IPS DF 6.9 (cell line): Measurements from ENCODE around the gene JCAD.

Source experiments
- DNase-seq: peaks from one replicate; pipeline ENCODE4 v3.0.0-alpha.2; 2013; ENCODE audit warnings: low read depth, low spot score
- H3K27ac ChIP-seq: one replicate; pipeline ENCODE4 v1.5.1; 2013; ENCODE audit warnings: low read length, control low read depth
- H3K27me3 ChIP-seq: 2 replicates; pipeline ENCODE4 v1.6.1; 2013; ENCODE audit warnings: mild to moderate bottlenecking, low read length; ENCODE audit not compliant: control insufficient read depth, insufficient read depth
- H3K36me3 ChIP-seq: 2 replicates; pipeline ENCODE4 v1.6.1; 2013; ENCODE audit warnings: low read length; ENCODE audit not compliant: control insufficient read depth, insufficient read depth
- H3K4me1 ChIP-seq: 2 replicates; pipeline ENCODE4 v1.6.1; 2013; ENCODE audit warnings: low read length; ENCODE audit not compliant: control insufficient read depth, insufficient read depth
- H3K4me3 ChIP-seq: 2 replicates; pipeline ENCODE4 v1.5.1; 2013; ENCODE audit warnings: mild to moderate bottlenecking, low read length
- H3K9me3 ChIP-seq: 2 replicates; pipeline ENCODE4 v1.6.1; 2013; ENCODE audit warnings: low read length, inconsistent platforms; ENCODE audit not compliant: control insufficient read depth, insufficient read depth
- WGBS: extraction: QIAGEN DNeasy Blood & Tissue Kit; methylation state at CpG from one replicate; pipeline ENCODE4 v1.1.7; 2013; ENCODE audit warnings: mixed read lengths, missing lambda C conversion rate; ENCODE audit not compliant: insufficient read length, insufficient coverage; 5-methylcytosine and 5-hydroxymethylcytosine counted together

Gene JCAD

GRCh38 chr10:30036811-30037210 is 22.6 kb downstream of the JCAD start:
- Histone ChIP-seq H3K9me3 (no peaks in the 10 kb centered on the region), H3K27ac (no peak overlapping the region), H3K36me3 (no peaks in the 10 kb centered on the region), H3K4me3 (no peak overlapping the region), H3K27me3 (no peaks in the 10 kb centered on the region), H3K4me1 (no peaks in the 10 kb centered on the region)
- no peak for DNase-seq
- WGBS, result no CpG with 5 or more reads among the region's 8 CpGs

DNA sequence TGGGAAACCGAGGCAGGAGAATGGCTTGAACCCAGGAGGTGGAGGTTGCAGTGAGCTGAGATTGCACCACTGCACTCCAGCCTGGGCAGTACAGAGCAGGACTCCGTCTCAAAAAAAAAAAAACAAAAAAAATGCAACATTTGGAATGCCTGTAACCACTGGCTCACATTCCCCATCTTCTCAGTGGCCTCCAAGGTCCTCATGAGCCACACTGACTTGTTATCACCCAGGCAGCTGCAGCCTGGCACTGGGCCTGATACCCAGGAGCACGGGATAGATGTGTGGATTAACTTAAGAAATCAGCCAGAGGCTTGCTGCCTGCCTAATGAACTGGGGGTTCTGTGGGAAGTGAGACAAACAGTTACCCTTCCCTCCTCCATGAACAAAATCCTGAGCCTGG is 23.0 kb downstream of the JCAD start:
- H3K27me3 ChIP-seq, result no peaks in the 10 kb centered on the region
- no peak overlapping the region for H3K27ac ChIP-seq
- H3K36me3 ChIP-seq, result no peaks in the 10 kb centered on the region
- H3K9me3 ChIP-seq, result no peaks in the 10 kb centered on the region
- no peak overlapping the region for H3K4me3 ChIP-seq
- H3K4me1 ChIP-seq, result no peaks in the 10 kb centered on the region
- no CpG with 5 or more reads among the region's 3 CpGs for WGBS
- no peak for DNase-seq

DNA sequence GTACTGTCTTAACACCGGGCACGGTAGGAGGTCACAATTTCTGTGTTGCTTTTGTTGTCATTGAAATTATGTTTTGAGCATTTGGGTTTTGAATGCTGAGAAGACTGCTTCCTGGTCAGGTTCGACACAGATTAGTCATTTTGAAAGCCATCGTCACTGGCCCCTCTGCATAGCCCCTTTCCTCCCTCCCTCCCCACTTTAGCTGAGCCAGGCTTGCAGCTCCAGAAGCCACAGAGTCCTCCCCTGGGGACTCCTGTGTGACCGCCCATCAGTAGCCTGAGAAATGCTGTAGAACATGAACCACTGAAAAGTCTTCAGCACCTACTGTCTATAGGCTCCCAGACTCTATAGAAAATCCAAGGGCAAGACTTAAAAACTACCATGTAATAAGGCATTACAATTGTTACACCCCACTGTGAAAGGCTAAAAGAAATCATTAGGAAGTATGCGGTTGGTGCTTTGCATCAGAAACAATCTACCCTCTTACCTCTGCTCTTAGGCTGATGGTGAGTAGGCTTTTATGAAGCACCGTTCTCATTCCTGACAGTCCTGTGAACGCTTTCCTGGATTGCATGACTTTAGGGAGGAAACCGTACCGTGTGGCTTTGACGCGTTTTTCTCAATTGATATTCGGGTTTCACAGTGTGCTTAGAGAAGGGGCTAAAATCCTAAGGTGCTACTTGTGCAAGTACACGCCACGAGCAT is 24.8 kb downstream of the JCAD start:
- H3K9me3 ChIP-seq, result no peaks in the 10 kb centered on the region
- no peak overlapping the region for H3K4me3 ChIP-seq
- H3K27me3 ChIP-seq, result no peaks in the 10 kb centered on the region
- no CpG with 5 or more reads among the region's 15 CpGs for WGBS
- H3K27ac ChIP-seq, result no peak overlapping the region
- DNase-seq, result no peak
- no peaks in the 10 kb centered on the region for H3K4me1 ChIP-seq
- no peaks in the 10 kb centered on the region for H3K36me3 ChIP-seq

DNA sequence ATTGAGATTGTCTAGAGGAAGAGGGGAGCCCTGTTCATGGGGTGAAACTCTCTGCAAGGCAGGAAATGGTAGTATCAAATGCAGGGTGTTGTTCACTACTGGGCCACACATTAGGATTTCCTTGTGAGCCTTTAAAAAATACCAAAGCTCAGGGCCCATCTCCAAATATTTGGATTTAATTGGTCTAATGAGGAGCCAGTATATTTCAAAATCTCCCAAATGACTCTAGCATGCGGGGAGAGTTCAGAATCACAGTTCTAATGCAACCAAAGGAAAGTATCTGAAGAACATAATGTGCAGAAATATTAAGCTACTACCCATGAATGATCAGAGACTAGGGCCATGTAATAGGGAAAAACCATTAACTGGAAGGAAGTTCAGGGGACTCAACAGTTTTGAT is 27.3 kb downstream of the JCAD start:
- Histone ChIP-seq H3K36me3 (no peaks in the 10 kb centered on the region), H3K4me3 (no peak overlapping the region), H3K9me3 (no peaks in the 10 kb centered on the region), H3K27ac (no peak overlapping the region), H3K4me1 (0 out of 2 replicates have a peak, but pooled peaks cover 1% of the 10 kb centered on the region), H3K27me3 (no peaks in the 10 kb centered on the region)
- no peak for DNase-seq
- no CpG with 5 or more reads among the region's 1 CpG for WGBS

DNA sequence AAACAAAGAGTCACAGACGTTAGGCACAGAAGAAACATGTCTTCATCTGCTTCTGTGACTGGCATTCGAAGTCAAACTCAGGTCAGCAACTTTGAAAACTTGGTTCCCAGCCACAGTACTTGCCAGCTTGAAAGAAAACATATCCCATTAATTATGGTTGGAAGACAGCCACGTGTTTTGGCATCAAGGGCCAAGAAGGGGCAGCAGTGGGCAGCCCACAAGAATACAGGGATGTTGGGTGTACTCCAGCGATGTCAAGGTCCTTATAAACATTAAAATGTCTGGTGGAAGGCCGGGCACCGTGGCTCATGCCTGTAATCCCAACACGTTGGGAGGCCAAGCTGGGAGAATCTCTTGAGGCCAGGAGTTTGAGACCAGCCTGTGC is 29.5 kb downstream of the JCAD start:
- DNase-seq, result no peak
- 0 out of 2 replicates have a peak, but pooled peaks cover 1% of the 10 kb centered on the region for H3K4me1 ChIP-seq
- no peaks in the 10 kb centered on the region for H3K27me3 ChIP-seq
- H3K27ac ChIP-seq, result no peak overlapping the region
- H3K9me3 ChIP-seq, result no peaks in the 10 kb centered on the region
- H3K36me3 ChIP-seq, result no peaks in the 10 kb centered on the region
- H3K4me3 ChIP-seq, result no peak overlapping the region
- no CpG with 5 or more reads among the region's 7 CpGs for WGBS

DNA sequence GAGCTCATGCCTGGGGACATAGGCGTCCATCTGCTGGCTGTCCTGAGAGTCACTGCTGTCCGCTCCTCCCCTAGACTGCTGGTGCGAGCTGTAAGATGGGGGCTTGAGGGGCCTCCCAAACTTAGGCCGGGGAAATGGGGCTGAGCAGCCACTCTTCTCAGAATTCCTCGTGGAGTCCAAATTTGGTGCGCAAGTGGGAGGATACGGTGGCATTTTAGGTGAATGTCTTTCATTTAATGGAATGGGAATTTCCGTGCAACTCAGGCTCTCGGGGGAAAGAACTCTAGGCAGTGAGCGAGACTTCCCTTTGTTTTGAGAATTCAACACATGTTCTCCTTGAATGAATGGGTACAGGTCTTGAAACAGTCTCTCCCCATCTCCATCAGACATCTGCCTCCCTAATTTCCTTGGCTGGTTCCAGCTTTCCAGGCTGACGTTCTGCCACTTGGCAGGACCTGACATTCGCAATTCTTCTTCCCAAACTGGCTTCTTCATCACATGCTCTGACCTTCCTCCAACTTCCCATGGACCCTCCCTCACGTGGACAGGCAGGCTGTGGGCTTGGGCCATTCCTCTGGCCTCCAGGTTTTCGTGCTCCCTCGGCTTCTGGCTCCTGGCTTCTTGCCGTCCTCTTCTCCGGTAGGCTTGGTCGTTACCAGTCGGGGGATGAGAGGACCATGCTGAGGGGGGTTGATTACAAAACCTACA is 30.1 kb downstream of the JCAD start:
- no peak overlapping the region for H3K27ac ChIP-seq
- no CpG with 5 or more reads among the region's 19 CpGs for WGBS
- no peaks in the 10 kb centered on the region for H3K36me3 ChIP-seq
- no peaks in the 10 kb centered on the region for H3K9me3 ChIP-seq
- 0 out of 2 replicates have a peak, but pooled peaks cover 1% of the 10 kb centered on the region for H3K4me1 ChIP-seq
- no peaks in the 10 kb centered on the region for H3K27me3 ChIP-seq
- H3K4me3 ChIP-seq, result no peak overlapping the region
- DNase-seq, result no peak

DNA sequence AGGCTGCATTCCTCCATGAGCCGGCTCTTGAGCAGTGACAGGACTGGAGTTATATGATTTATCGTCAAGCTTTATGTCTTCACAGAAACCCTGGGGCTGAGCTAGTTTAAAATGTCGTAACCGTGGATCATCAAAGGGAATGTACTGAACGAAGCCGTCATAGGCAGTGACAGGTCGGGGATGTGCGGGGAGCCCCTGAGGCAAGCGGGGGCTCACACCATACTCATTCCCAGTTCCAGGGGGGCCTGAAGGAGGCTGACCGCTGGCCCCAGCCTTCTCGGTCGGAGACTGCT is 30.7 kb downstream of the JCAD start:
- Histone ChIP-seq H3K27ac (no peak overlapping the region), H3K4me3 (no peak overlapping the region), H3K4me1 (0 out of 2 replicates have a peak, but pooled peaks cover 1% of the 10 kb centered on the region), H3K27me3 (no peaks in the 10 kb centered on the region), H3K36me3 (no peaks in the 10 kb centered on the region), H3K9me3 (no peaks in the 10 kb centered on the region)
- no CpG with 5 or more reads among the region's 12 CpGs for WGBS
- no peak for DNase-seq

DNA sequence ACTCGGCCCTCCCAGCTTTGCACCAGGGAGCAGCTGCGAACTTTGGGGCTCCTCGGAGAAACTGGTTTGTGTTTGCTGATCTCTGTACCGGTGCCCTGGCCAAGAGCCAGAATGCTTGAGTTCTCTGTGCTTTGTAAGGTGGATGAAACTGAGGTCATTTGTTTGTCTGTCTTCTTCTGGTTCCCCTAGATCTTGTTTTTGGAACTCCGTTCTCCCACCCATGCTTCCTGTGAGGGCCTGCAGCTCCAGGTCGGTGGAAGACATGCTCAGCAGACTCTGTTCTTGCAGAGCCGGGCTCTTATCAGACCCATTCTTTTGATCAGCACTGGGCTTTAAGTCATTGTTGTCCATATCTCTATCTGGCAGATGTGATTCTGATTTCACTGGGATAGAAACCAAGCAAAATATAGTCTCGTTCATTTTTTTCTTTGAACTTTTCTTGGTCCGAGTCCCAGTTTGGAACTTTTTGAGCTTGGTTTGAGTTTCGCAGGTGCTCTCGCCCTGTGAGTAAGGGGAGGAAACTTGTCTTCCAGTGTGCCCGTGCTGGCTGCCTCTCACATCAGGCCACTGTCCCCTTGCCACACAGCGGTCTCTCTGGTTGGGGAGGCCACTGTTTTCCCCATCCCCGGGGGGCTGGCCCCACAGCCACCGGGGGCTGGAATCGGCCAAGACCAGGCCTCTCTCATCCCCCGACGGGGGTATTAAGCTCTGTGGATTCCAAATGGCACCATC is 31.2 kb downstream of the JCAD start:
- H3K9me3 ChIP-seq, result no peaks in the 10 kb centered on the region
- WGBS, result no CpG with 5 or more reads among the region's 18 CpGs
- H3K36me3 ChIP-seq, result no peaks in the 10 kb centered on the region
- no peak for DNase-seq
- 0 out of 2 replicates have a peak, but pooled peaks cover 1% of the 10 kb centered on the region for H3K4me1 ChIP-seq
- no peak overlapping the region for H3K27ac ChIP-seq
- H3K27me3 ChIP-seq, result no peaks in the 10 kb centered on the region
- H3K4me3 ChIP-seq, result no peak overlapping the region

DNA sequence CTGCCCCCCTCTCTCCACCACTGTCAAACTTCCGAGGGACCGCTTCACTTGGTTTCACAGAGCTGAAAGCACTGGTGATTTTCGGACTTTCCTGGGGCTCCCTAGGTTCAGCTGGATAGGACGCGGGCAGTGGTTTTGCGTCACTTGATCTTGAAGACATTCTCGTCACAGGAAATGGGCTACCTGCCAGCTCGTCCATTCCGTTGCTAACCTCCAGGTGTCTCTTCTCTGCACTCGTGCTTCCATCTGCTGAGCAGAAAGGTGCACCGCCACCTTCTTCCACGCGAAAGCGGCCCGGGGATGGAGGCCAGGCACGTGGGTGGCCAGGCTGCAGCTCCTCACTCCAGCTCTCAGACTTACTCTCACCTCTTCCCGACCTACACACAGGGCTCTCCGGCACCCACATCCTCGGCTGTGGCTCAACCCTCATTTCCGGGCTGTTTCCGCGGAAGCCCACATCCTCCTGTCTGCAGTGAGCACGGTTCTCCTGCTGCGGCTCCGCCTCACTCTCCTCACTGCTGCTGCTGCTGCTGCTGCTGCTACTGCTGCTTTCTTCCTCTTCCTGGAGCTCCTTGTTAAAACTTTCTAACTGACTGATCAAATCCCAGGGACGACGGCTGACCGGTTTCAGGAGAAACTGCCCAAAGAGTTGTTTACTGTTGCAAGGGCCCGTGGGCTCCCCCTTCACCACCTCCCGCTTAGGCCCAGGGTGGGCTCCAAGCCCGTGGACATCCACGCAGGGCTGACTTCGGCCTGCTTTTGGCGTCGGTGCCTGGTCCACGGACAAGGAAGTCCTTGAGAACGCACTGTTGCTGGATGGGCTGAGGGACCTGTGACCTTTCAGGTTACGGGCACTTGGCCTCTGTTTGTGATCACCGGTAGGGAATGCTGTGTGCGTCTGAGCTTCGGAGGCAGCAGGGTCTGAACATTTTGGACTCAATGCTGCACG is 32.1 kb downstream of the JCAD start:
- no peak overlapping the region for H3K27ac ChIP-seq
- no CpG with 5 or more reads among the region's 42 CpGs for WGBS

DNA sequence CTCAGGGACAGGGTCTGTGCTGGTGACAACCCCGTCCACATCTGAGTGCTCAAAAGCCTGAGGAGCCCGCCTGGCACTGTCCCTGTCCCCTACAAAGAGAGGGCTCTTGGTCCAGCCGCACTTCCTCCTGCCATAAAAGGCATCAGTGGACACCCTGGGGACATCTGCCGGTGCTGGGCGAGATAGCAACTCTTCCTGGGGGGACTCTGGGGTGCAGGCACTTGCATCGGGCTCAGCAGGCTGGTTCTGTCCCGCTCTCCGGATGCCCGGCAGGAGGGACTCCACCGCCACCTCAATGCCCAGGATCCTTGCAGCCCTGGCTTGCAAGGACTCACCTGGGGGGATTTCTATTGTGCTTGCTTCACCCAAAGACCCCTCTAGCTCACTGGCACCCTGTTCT is 32.8 kb downstream of the JCAD start:
- Histone ChIP-seq H3K9me3 (no peaks in the 10 kb centered on the region), H3K4me3 (no peak overlapping the region), H3K27ac (no peak overlapping the region), H3K36me3 (no peaks in the 10 kb centered on the region), H3K27me3 (no peaks in the 10 kb centered on the region), H3K4me1 (0 out of 2 replicates have a peak, but pooled peaks cover 1% of the 10 kb centered on the region)
- no peak for DNase-seq
- no CpG with 5 or more reads among the region's 10 CpGs for WGBS

More for the DNA sequence above, 32.1 kb downstream of the JCAD start:
- DNase-seq, result no peak
- no peaks in the 10 kb centered on the region for H3K36me3 ChIP-seq
- no peak overlapping the region for H3K4me3 ChIP-seq
- 0 out of 2 replicates have a peak, but pooled peaks cover 1% of the 10 kb centered on the region for H3K4me1 ChIP-seq
- H3K9me3 ChIP-seq, result no peaks in the 10 kb centered on the region
- H3K27me3 ChIP-seq, result no peaks in the 10 kb centered on the region
